HEK293T (cell line): Measurements from ENCODE around the gene CYRIA.

Source experiments
- BHLHE40 ChIP-seq: fragments of 450-650 bp; IDR thresholded peaks from 2 replicates; pipeline ENCODE4 v1.6.1; 2016; ENCODE audit warnings: mild to moderate bottlenecking, moderate library complexity, borderline replicate concordance
- CTBP1 ChIP-seq: fragments of 450-650 bp; IDR thresholded peaks from 2 replicates; pipeline ENCODE4 v1.6.1; 2016; ENCODE audit warnings: borderline replicate concordance
- FOXA1 ChIP-seq: fragments of 450-650 bp; IDR thresholded peaks from 2 replicates; pipeline ENCODE4 v1.6.1; 2016; ENCODE audit warnings: mild to moderate bottlenecking
- FOXK2 ChIP-seq: fragments of 450-650 bp; IDR thresholded peaks from 2 replicates; pipeline ENCODE4 v1.6.1; 2016; ENCODE audit warnings: mild to moderate bottlenecking
- FOXM1 ChIP-seq: fragments of 450-650 bp; IDR thresholded peaks from 2 replicates; pipeline ENCODE4 v1.6.1; 2017; ENCODE audit warnings: mild to moderate bottlenecking, borderline replicate concordance
- HDGF ChIP-seq: fragments of 450-650 bp; IDR thresholded peaks from 2 replicates; pipeline ENCODE4 v1.6.1; 2017; ENCODE audit warnings: antibody characterized with exemption, borderline replicate concordance
- L3MBTL2 ChIP-seq: fragments of 450-650 bp; conservative IDR thresholded peaks from 2 replicates; pipeline ENCODE4 v1.6.1; 2016; ENCODE audit warnings: mild to moderate bottlenecking
- LEF1 ChIP-seq: fragments of 450-650 bp; IDR thresholded peaks from 2 replicates; pipeline ENCODE4 v1.6.1; 2017; ENCODE audit warnings: mild to moderate bottlenecking, borderline replicate concordance
- NFRKB ChIP-seq: fragments of 450-650 bp; IDR thresholded peaks from 2 replicates; pipeline ENCODE4 v1.6.1; 2016; ENCODE audit warnings: mild to moderate bottlenecking, moderate library complexity
- PKNOX1 ChIP-seq: fragments of 450-650 bp; IDR thresholded peaks from 2 replicates; pipeline ENCODE4 v1.6.1; 2016
- SP1 ChIP-seq: fragments of 450-650 bp; IDR thresholded peaks from 2 replicates; pipeline ENCODE4 v1.6.1; 2017
- SUZ12 ChIP-seq: fragments of 450-650 bp; IDR thresholded peaks from 2 replicates; pipeline ENCODE4 v1.6.1; 2016; ENCODE audit warnings: mild to moderate bottlenecking
- TARDBP ChIP-seq: fragments of 450-650 bp; IDR thresholded peaks from 2 replicates; pipeline ENCODE4 v1.6.1; 2016
- ZNF384 ChIP-seq: fragments of 450-650 bp; IDR thresholded peaks from 2 replicates; pipeline ENCODE4 v1.6.1; 2016

DNA sequence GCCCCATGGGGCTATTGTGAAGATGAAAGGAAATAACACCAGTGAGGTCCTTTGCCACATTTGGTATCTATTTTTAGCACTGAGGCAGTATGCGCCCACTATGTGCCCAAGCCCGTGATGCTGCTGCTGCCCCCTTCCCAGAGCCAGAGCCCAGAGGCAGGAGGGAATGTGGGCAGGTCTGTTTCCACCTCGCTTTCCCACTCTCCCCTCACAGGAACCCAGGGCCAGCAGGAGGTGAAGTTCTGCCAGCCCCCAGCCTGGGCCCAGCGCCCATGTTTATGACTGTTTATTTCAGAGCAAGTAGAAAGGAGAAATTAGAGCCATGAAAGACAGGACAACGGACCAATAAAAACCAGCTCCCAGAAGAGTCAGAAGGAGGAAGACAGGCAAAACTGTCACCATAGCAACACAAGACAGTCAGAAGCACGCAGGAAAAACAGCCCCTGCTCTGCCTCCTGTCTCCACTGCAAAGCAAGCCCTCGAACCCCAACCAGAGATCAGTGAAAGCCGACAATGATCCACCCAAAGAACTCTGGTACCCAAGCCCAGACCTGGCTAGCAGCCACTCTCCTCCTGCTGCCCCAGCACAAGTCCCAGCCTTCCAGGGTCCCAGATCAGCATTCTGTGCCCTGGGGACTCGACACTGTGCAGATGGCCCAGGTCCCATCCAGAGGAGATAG lies 1.4 kb downstream of the CYRIA start:
- no peak for TF ChIP-seq LEF1
- no peak for TF ChIP-seq BHLHE40
- TF ChIP-seq FOXM1 = no peak
- TF ChIP-seq SUZ12 = no peak
- TF ChIP-seq TARDBP = no peak
- no peak for TF ChIP-seq SP1
- no peak for TF ChIP-seq NFRKB
- peak; percentile 92 for TF ChIP-seq PKNOX1
- no peak for TF ChIP-seq FOXA1
- TF ChIP-seq CTBP1 = no peak
- TF ChIP-seq L3MBTL2 = no peak
- TF ChIP-seq FOXK2 = no peak
- TF ChIP-seq HDGF = no peak
- no peak for TF ChIP-seq ZNF384
